ENCODE measurements around the gene FARP2. TPM values are rescaled to one million over a fixed set of nuclear protein-coding genes. Genes with fewer than 3 reads are reported as not detected.

FARP2 gene
- total RNA-seq, 1 experiment from 2014 or later: 49.3 TPM

DNA sequence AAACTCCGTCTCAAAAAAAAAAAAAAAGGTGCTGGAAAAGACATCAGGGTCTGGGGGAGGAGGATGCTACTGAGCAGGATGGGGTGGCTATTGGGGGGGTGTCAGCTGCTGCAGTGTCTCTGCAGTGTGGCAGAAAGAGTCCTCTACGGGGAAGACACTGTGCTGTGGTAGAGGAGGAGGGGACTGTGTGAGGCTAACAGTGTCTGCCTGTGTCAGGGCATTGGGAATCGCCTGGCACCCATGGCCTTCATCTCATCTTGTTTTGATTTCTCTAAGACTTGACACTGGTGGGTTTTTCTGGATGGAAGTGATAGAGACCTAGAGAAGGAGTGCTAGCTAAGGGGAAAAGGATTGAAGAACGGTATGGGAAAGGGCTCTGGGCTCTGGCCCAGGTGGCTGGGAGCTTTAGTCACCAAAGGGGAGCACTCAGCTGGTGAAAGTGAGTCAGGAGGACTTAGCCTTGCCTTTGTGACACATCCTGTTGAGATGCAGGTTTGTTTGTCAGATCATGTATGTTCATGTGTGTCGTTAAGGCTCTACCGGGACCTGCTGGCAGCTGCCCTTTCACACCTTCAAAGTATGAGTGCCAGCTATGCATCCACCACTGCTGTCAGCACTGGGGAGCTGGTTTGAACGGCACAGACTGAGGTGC, 58.0 kb downstream of the FARP2 start:
- Histone ChIP-seq H3K27me3 (ENCODE audit: insufficient read depth, low read length) (no peaks in the 10 kb centered on the region), H3K4me1 (ENCODE audit: control insufficient read depth in 1 of 2, insufficient read depth in 2 of 2, low read length in 2 of 2) (peaks cover 3 to 20% of the 10 kb centered on the region in 2 experiments), H2AFZ (ENCODE audit: low read depth, low read length, poor library complexity, severe bottlenecking) (no peak overlapping the region), H3K9ac (ENCODE audit: low read length) (no peak overlapping the region), H4K20me1 (ENCODE audit: insufficient read depth) (no peaks in the 10 kb centered on the region), H3K9me2 (ENCODE audit: insufficient read depth) (no peaks in the 10 kb centered on the region), H3K9me3 (ENCODE audit: control insufficient read depth in 1 of 2, insufficient read depth in 1 of 2, low read depth in 1 of 2, low read length in 2 of 2) (no peaks in the 10 kb centered on the region), H3K79me2 (ENCODE audit: insufficient read depth, low read length) (no peaks in the 10 kb centered on the region), H3K4me2 (ENCODE audit: low read length) (no peak overlapping the region), H3K36me3 (ENCODE audit: control insufficient read depth in 1 of 2, insufficient read depth in 2 of 2, low read length in 2 of 2) (peaks cover 13 to 21% of the 10 kb centered on the region in 2 experiments), H3K27ac (ENCODE audit: low read depth, low read length) (no peak overlapping the region), H3K4me3 (replicated peaks in 1 of 2; ENCODE audit: low read depth in 1 of 2, low read length in 2 of 2) (no peak overlapping the region)
- ChIA-PET POLR2A (no interaction called here), CTCF (no interaction called here), RAD21 (ENCODE audit: low non-redundant PET in 1 of 2, low total read pairs in 2 of 2, uncharacterized antibody in 2 of 2, unreplicated experiment in 2 of 2) (no interaction called here)
- intact Hi-C loops (cut with micrococcal nuclease): no loop called here
- ATAC-seq: no peak
- no peak for DNase-seq (ENCODE audit: low read depth, low spot score)
- no peak for TF ChIP-seq ATF3 (IDR thresholded peaks at IDR 0.05)
- TF ChIP-seq SIN3A (IDR thresholded peaks at IDR 0.05; ENCODE audit: low read depth): no peak
- no peak for TF ChIP-seq MAX (IDR thresholded peaks at IDR 0.05)
- TF ChIP-seq TCF7L2 (IDR thresholded peaks at IDR 0.05; ENCODE audit: borderline replicate concordance, extremely low read depth, insufficient read depth, insufficient read length): no peak
- no peak for TF ChIP-seq YY1 (IDR thresholded peaks at IDR 0.05; ENCODE audit: extremely low read depth, insufficient replicate concordance, low read depth, low read length)
- BruUV-seq (replicated peaks): no TSS peak

DNA sequence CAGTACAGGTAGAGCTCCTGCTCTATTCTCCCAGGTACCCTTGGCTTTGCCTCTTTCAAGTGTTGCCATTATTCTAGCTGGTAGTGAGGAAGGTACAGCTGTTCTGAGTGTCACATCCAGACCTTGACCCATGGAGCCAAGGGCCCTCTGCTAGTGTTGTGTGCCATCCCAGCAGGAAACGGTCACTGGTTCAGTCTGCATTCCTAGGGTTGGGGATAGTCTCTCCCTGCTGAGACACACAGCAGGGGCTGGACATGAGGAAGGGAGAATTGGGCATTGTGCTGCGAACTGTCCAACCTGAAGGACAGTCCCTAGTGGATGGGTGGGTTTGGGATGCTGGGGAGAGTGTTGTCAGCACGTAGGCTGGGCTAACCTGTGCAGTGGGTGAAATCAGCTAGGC, 59.1 kb downstream of the FARP2 start:
- ChIA-PET RAD21 (ENCODE audit: low non-redundant PET in 1 of 2, low total read pairs in 2 of 2, uncharacterized antibody in 2 of 2, unreplicated experiment in 2 of 2) (no interaction called here), CTCF (no interaction called here), POLR2A (no interaction called here)
- H3K36me3 ChIP-seq (ENCODE audit: control insufficient read depth in 1 of 2, insufficient read depth in 2 of 2, low read length in 2 of 2): peaks cover 13 to 25% of the 10 kb centered on the region in 2 experiments
- peaks cover 3 to 18% of the 10 kb centered on the region in 2 experiments for H3K4me1 ChIP-seq (ENCODE audit: control insufficient read depth in 1 of 2, insufficient read depth in 2 of 2, low read length in 2 of 2)
- no peak for ATAC-seq
- no peak overlapping the region for H3K27ac ChIP-seq (ENCODE audit: low read depth, low read length)
- H3K9me3 ChIP-seq (ENCODE audit: control insufficient read depth in 1 of 2, insufficient read depth in 1 of 2, low read depth in 1 of 2, low read length in 2 of 2): no peaks in the 10 kb centered on the region
- BruUV-seq (replicated peaks): no TSS peak
- H3K9me2 ChIP-seq (ENCODE audit: insufficient read depth): no peaks in the 10 kb centered on the region
- H2AFZ ChIP-seq (ENCODE audit: low read depth, low read length, poor library complexity, severe bottlenecking): no peak overlapping the region
- DNase-seq (ENCODE audit: low read depth, low spot score): no peak
- TF ChIP-seq POLR2AphosphoS5 (IDR thresholded peaks at IDR 0.05; ENCODE audit: low read depth, low read length): no peak
- TF ChIP-seq YY1 (IDR thresholded peaks at IDR 0.05; ENCODE audit: extremely low read depth, insufficient replicate concordance, low read depth, low read length): no peak
- TF ChIP-seq ZNF274 (IDR thresholded peaks at IDR 0.05; ENCODE audit: low read depth, low read length): no peak
- TF ChIP-seq POLR2A (IDR thresholded peaks at IDR 0.05; ENCODE audit: borderline replicate concordance, extremely low read depth, insufficient read depth, insufficient read length): no peak
- TF ChIP-seq ELF1 (IDR thresholded peaks at IDR 0.05; ENCODE audit: borderline replicate concordance, low read depth): no peak
- TF ChIP-seq SRF (IDR thresholded peaks at IDR 0.05; ENCODE audit: low read depth): no peak
- no peak for TF ChIP-seq CBX3 (IDR thresholded peaks at IDR 0.05; ENCODE audit: low read depth)
- TF ChIP-seq EZH2phosphoT487 (IDR thresholded peaks at IDR 0.05; ENCODE audit: borderline replicate concordance): no peak
- no peak for TF ChIP-seq TCF7L2 (IDR thresholded peaks at IDR 0.05; ENCODE audit: borderline replicate concordance, extremely low read depth, insufficient read depth, insufficient read length)
- no peak for TF ChIP-seq CEBPB (IDR thresholded peaks at IDR 0.05; ENCODE audit: low read depth)
- no peak for TF ChIP-seq MAX (IDR thresholded peaks at IDR 0.05)
- TF ChIP-seq EZH2 (IDR thresholded peaks at IDR 0.05): no peak
- intact Hi-C loops (cut with micrococcal nuclease): no loop called here
- no peak overlapping the region for H3K4me3 ChIP-seq (replicated peaks in 1 of 2; ENCODE audit: low read depth in 1 of 2, low read length in 2 of 2)
- no peaks in the 10 kb centered on the region for H4K20me1 ChIP-seq (ENCODE audit: insufficient read depth)
- no peaks in the 10 kb centered on the region for H3K27me3 ChIP-seq (ENCODE audit: insufficient read depth, low read length)
- no peaks in the 10 kb centered on the region for H3K79me2 ChIP-seq (ENCODE audit: insufficient read depth, low read length)
- no peak overlapping the region for H3K4me2 ChIP-seq (ENCODE audit: low read length)
- no peak overlapping the region for H3K9ac ChIP-seq (ENCODE audit: low read length)

All from HCT116 (cell line).